ENCODE measurements around the gene PDE8B. TPM values are rescaled to one million over a fixed set of nuclear protein-coding genes. Genes with fewer than 3 reads are reported as not detected.

PDE8B gene
- total and polyA plus RNA-seq, 2 experiments from 2014 or later = 0.45 to 0.91 TPM

DNA sequence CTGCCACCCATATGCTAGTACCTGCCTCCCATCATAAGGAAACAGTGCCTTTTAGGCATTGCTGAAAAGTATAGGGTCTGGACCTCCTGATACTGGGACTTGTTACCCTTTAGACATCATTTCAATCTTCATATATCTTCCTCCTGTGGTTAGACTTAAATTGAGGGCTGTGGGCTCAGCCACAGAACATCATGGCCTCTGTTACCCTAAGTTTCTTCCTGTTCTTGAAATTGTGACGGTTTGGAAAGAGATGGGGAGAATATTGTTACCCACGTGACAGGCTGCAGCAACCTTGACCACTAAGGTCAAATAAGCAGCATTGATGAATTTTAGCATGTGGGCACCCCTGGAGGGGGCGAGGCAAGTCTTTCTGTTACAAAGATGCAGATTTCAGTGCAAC is 87.7 kb downstream of the PDE8B start:
- Histone ChIP-seq H3K4me2 (no peak overlapping the region), H4K20me1 (replicated peaks; ENCODE audit: insufficient read depth) (no peaks in the 10 kb centered on the region; the same call in 1 of the 2 replicates), H3K4me1 (ENCODE audit: insufficient read depth) (no peaks in the 10 kb centered on the region), H3K36me3 (ENCODE audit: insufficient read depth) (no peaks in the 10 kb centered on the region), H3K4me3 (no peak overlapping the region), H3K27ac (ENCODE audit: low read depth) (no peak overlapping the region), H3K27me3 (ENCODE audit: insufficient read depth) (no peaks in the 10 kb centered on the region), H2AFZ (no peak overlapping the region), H3K9me2 (ENCODE audit: insufficient read depth) (peaks cover 8% of the 10 kb centered on the region; the same call in 1 of the 2 replicates), H3F3A (replicated peaks; ENCODE audit: low read depth) (no peaks in the 10 kb centered on the region), H3K79me2 (replicated peaks; ENCODE audit: insufficient read depth) (no peaks in the 10 kb centered on the region)
- peaks cover 2% of the 10 kb centered on the region for H3K27me3 Mint-ChIP-seq (ENCODE audit: insufficient read depth, low read depth, poor library complexity)
- H3K27ac Mint-ChIP-seq = no peak overlapping the region
- no peak overlapping the region for H3K4me3 Mint-ChIP-seq
- TF ChIP-seq, protein P1, sequence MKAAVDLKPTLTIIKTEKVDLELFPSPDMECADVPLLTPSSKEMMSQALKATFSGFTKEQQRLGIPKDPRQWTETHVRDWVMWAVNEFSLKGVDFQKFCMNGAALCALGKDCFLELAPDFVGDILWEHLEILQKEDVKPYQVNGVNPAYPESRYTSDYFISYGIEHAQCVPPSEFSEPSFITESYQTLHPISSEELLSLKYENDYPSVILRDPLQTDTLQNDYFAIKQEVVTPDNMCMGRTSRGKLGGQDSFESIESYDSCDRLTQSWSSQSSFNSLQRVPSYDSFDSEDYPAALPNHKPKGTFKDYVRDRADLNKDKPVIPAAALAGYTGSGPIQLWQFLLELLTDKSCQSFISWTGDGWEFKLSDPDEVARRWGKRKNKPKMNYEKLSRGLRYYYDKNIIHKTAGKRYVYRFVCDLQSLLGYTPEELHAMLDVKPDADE (IDR thresholded peaks at IDR 0.05) = no peak
- no peak for TF ChIP-seq POLR2AphosphoS5 (IDR thresholded peaks at IDR 0.05; ENCODE audit: low read depth)
- no peak for TF ChIP-seq CREB1 (CRISPR knock-in tag; IDR thresholded peaks at IDR 0.05; ENCODE audit: low read depth)
- TF ChIP-seq, protein P2, sequence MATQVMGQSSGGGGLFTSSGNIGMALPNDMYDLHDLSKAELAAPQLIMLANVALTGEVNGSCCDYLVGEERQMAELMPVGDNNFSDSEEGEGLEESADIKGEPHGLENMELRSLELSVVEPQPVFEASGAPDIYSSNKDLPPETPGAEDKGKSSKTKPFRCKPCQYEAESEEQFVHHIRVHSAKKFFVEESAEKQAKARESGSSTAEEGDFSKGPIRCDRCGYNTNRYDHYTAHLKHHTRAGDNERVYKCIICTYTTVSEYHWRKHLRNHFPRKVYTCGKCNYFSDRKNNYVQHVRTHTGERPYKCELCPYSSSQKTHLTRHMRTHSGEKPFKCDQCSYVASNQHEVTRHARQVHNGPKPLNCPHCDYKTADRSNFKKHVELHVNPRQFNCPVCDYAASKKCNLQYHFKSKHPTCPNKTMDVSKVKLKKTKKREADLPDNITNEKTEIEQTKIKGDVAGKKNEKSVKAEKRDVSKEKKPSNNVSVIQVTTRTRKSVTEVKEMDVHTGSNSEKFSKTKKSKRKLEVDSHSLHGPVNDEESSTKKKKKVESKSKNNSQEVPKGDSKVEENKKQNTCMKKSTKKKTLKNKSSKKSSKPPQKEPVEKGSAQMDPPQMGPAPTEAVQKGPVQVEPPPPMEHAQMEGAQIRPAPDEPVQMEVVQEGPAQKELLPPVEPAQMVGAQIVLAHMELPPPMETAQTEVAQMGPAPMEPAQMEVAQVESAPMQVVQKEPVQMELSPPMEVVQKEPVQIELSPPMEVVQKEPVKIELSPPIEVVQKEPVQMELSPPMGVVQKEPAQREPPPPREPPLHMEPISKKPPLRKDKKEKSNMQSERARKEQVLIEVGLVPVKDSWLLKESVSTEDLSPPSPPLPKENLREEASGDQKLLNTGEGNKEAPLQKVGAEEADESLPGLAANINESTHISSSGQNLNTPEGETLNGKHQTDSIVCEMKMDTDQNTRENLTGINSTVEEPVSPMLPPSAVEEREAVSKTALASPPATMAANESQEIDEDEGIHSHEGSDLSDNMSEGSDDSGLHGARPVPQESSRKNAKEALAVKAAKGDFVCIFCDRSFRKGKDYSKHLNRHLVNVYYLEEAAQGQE (IDR thresholded peaks at IDR 0.05; ENCODE audit: unreplicated experiment) = no peak
- no peak for TF ChIP-seq STAT1 (IDR thresholded peaks at IDR 0.05; ENCODE audit: unreplicated experiment)
- TF ChIP-seq EZH2phosphoT487 (IDR thresholded peaks at IDR 0.05; ENCODE audit: unreplicated experiment) = no peak
- TF ChIP-seq, protein P3, sequence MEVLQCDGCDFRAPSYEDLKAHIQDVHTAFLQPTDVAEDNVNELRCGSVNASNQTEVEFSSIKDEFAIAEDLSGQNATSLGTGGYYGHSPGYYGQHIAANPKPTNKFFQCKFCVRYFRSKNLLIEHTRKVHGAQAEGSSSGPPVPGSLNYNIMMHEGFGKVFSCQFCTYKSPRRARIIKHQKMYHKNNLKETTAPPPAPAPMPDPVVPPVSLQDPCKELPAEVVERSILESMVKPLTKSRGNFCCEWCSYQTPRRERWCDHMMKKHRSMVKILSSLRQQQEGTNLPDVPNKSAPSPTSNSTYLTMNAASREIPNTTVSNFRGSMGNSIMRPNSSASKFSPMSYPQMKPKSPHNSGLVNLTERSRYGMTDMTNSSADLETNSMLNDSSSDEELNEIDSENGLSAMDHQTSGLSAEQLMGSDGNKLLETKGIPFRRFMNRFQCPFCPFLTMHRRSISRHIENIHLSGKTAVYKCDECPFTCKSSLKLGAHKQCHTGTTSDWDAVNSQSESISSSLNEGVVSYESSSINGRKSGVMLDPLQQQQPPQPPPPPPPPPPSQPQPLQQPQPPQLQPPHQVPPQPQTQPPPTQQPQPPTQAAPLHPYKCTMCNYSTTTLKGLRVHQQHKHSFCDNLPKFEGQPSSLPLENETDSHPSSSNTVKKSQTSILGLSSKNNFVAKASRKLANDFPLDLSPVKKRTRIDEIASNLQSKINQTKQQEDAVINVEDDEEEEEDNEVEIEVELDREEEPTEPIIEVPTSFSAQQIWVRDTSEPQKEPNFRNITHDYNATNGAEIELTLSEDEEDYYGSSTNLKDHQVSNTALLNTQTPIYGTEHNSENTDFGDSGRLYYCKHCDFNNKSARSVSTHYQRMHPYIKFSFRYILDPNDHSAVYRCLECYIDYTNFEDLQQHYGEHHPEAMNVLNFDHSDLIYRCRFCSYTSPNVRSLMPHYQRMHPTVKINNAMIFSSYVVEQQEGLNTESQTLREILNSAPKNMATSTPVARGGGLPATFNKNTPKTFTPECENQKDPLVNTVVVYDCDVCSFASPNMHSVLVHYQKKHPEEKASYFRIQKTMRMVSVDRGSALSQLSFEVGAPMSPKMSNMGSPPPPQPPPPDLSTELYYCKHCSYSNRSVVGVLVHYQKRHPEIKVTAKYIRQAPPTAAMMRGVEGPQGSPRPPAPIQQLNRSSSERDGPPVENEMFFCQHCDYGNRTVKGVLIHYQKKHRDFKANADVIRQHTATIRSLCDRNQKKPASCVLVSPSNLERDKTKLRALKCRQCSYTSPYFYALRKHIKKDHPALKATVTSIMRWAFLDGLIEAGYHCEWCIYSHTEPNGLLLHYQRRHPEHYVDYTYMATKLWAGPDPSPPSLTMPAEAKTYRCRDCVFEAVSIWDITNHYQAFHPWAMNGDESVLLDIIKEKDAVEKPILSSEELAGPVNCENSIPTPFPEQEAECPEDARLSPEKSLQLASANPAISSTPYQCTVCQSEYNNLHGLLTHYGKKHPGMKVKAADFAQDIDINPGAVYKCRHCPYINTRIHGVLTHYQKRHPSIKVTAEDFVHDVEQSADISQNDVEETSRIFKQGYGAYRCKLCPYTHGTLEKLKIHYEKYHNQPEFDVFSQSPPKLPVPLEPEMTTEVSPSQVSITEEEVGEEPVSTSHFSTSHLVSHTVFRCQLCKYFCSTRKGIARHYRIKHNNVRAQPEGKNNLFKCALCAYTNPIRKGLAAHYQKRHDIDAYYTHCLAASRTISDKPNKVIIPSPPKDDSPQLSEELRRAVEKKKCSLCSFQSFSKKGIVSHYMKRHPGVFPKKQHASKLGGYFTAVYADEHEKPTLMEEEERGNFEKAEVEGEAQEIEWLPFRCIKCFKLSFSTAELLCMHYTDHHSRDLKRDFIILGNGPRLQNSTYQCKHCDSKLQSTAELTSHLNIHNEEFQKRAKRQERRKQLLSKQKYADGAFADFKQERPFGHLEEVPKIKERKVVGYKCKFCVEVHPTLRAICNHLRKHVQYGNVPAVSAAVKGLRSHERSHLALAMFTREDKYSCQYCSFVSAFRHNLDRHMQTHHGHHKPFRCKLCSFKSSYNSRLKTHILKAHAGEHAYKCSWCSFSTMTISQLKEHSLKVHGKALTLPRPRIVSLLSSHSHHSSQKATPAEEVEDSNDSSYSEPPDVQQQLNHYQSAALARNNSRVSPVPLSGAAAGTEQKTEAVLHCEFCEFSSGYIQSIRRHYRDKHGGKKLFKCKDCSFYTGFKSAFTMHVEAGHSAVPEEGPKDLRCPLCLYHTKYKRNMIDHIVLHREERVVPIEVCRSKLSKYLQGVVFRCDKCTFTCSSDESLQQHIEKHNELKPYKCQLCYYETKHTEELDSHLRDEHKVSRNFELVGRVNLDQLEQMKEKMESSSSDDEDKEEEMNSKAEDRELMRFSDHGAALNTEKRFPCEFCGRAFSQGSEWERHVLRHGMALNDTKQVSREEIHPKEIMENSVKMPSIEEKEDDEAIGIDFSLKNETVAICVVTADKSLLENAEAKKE (CRISPR knock-in tag; IDR thresholded peaks at IDR 0.05) = no peak
- TF ChIP-seq NANOG (IDR thresholded peaks at IDR 0.05; ENCODE audit: borderline replicate concordance) = no peak
- TF ChIP-seq EZH2 (IDR thresholded peaks at IDR 0.05; ENCODE audit: low read depth, unreplicated experiment) = no peak
- TF ChIP-seq JUNB (IDR thresholded peaks at IDR 0.05; ENCODE audit: unreplicated experiment) = no peak
- TF ChIP-seq ZNF114 (CRISPR knock-in tag; IDR thresholded peaks at IDR 0.05) = no peak
- TF ChIP-seq ZNF331 (CRISPR knock-in tag; IDR thresholded peaks at IDR 0.05; ENCODE audit: low read depth) = no peak
- TF ChIP-seq, protein P4, sequence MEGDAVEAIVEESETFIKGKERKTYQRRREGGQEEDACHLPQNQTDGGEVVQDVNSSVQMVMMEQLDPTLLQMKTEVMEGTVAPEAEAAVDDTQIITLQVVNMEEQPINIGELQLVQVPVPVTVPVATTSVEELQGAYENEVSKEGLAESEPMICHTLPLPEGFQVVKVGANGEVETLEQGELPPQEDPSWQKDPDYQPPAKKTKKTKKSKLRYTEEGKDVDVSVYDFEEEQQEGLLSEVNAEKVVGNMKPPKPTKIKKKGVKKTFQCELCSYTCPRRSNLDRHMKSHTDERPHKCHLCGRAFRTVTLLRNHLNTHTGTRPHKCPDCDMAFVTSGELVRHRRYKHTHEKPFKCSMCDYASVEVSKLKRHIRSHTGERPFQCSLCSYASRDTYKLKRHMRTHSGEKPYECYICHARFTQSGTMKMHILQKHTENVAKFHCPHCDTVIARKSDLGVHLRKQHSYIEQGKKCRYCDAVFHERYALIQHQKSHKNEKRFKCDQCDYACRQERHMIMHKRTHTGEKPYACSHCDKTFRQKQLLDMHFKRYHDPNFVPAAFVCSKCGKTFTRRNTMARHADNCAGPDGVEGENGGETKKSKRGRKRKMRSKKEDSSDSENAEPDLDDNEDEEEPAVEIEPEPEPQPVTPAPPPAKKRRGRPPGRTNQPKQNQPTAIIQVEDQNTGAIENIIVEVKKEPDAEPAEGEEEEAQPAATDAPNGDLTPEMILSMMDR (conservative IDR thresholded peaks at IDR 0.05; ENCODE audit: low read depth in 2 of 2) = no peak
- DNase-seq (ENCODE audit: low spot score) (no peak), ATAC-seq (no peak)
- no peaks in the 10 kb centered on the region; the same call in 2 of the 3 replicates for H3K4me1 Mint-ChIP-seq
- no peaks in the 10 kb centered on the region for H3K9me3 Mint-ChIP-seq
- H3K36me3 Mint-ChIP-seq (ENCODE audit: low read depth) = no peaks in the 10 kb centered on the region

All from GM23338 (cell line).